Left colon (tissue), 2 donors: Measurements from ENCODE around the gene RHOA. TPM values are rescaled to one million over a fixed set of nuclear protein-coding genes. Genes with fewer than 3 reads are reported as not detected.
A peak's percentile ranks its signal among the peaks of the same experiment; 100 is the strongest.
"Not testable (repeated sequence)": the region's sequence is repeated elsewhere in the genome, so short reads cannot be mapped to it uniquely, and the experiment has no call there.

ENCODE experiments used
- ATAC-seq: fragments of 200-7000 bp; cut with Tn5 transposase; one replicate; pipeline ENCODE4 v1.9.1; 2020; ENCODE audit warnings: mild to moderate bottlenecking, moderate library complexity
- DNase-seq, 2 donors: peaks; one replicate each; pipeline ENCODE4 v3.0.0-alpha.2; 2020
- intact Hi-C, 2 donors: fragments of 100-400 bp; cut with DNase I in 1 of 2; cut with micrococcal nuclease in 1 of 2; formaldehyde crosslinking; loops; one replicate each; pipeline versions ENCODE4 v1.11.2 to v1.14.0; 2022; cut with DNase I, micrococcal nuclease
- total RNA-seq, 2 donors: library from RNA; stranded (reverse); fragmentation: NEBNext Ultra II Directional; extraction: Animal tissue kit (Norgen Biotek cat#: 25700); gene quantifications; one replicate each; pipeline ENCODE4 v1.2.1, GENCODE V29; 2021
- donor health status: DM: no; HTN: no; CAD: no.
- donor health status: DM: yes; HTN: yes; CAD: no.

RHOA gene
- total RNA-seq, 2 donors from 2014 or later: 466 to 477 TPM

DNA sequence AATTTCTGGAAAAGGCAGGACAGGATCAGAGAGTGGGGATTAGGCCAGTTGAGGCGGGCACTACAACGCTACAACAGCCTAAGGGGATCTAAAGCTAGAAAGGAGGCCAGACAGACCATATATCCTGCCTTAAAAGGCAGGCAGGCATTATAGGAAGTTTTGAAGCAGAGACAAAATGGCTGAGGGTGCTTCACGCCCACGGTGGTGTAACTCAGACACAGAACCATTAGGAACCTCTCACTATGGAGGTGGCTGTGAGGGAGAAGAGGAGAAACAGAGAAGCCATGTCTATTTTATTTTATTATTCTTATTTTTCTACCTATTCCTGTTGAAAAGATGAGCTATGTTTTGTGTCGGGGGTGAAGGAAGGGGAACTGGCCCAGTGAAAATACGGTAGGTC, 69.8 kb downstream of the RHOA start:
- intact Hi-C loops: loop anchor here in 1 of 2 donors (2.0 kb wide), 1 partner anchor 171 kb away; the partner anchor contains the start of gene KLHDC8B
- DNase-seq: no peak
- no peak for ATAC-seq

DNA sequence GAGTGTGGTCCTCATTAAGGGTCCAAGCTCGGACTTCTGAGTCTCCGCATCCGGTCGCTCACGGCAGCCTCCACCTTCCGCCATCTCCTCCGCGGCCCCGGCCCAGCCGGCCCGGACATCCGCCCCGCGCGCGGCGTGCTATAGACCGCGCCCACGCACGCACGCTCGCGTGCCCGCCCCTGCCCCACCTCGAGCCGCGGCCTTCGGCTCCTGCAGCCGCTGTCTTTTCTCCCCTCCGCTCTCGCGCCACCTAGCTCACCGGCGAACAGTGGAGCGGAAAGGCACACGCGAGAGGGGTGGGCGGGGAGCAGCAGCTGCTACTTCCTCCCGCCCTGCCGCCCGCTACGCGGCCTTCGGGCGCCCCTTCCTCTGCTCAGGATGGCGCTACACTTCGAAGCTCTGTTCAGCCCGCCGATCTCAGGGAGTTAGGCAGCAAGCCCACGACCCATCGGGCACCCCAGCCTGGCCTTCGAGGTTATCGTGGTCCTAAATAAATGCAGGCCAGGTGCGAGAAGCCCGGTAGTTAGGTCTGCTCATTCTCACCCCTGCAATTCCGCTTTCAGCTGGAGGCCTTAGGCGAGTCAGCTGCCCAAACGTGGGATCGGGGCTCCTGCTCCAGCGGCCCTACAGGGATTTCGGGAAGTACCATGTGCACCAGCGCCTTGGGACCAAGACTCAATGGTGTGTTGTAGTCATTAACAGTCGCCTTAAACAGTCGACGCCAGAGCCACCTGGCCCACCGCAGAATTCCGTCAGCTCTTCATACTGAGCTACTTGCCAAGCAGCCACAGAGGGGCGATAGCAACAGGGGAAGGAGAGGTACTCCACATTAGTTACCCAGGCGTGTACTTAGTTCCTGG, 71.6 kb downstream of the RHOA start, which contains the start of gene USP4:
Gene USP4, minus strand, starts transcription at position 113 of the 860 bp plus-strand sequence. Its CDS starts 29 bp downstream, at position 84.
- DNase-seq (peak; percentile 94 to 95), ATAC-seq (peak; percentile 96)
- intact Hi-C loops: loop anchor here in 1 of 2 donors (2.0 to 10.0 kb wide), 2 partner anchors 105 to 169 kb away; partner anchors contain the start of gene KLHDC8B

- ATAC-seq: peak; percentile 28
- intact Hi-C loops: loop anchor here in 1 of 2 donors (10.0 kb wide), 1 partner anchor 105 kb away; no protein-coding TSS in a partner anchor
- peak; percentile 31 to 55 for DNase-seq
These were observed 72.2 kb downstream of the RHOA start for GRCh38 chr3:49339581-49339940.

GRCh38 chr3:49333916-49334633, 77.7 kb downstream of the RHOA start:
- DNase-seq (no peak), ATAC-seq (no peak)
- intact Hi-C loops: loop anchor here in 1 of 2 donors (10.0 kb wide), 1 partner anchor 111 kb away; no protein-coding TSS in a partner anchor

DNA sequence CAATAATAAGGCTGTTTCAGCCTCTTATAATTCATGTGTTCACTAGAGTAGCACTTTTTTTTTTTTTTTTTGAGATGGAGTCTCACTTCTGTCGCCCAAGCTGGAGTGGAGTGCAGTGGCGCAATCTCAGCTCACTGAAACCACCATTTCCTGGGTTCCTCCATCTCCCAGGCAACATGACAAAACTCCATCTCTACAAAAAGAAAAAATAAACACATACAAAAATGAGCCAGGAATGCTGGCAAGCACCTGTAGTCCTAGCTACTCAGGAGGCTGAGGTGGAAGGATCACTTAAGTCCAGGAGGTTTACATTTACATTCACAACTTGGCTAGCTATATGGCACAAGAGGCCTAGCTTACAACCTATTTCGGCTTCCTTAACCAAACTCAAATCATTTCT, 78.7 kb downstream of the RHOA start:
- no peak for DNase-seq
- ATAC-seq: no peak
- intact Hi-C loops: loop anchor here in 1 of 2 donors (10.0 kb wide), 1 partner anchor 112 kb away; no protein-coding TSS in a partner anchor

- ATAC-seq (no peak), DNase-seq (no peak)
- intact Hi-C loops: no loop called here
These were observed 82.6 kb downstream of the RHOA start for GRCh38 chr3:49329186-49329585.

- DNase-seq, intact Hi-C loops, ATAC-seq: not testable (repeated sequence)
These were observed 83.4 kb downstream of the RHOA start for GRCh38 chr3:49328350-49328749.

GRCh38 chr3:49327485-49327884, 84.3 kb downstream of the RHOA start:
- ATAC-seq (peak; percentile 43), DNase-seq (no peak)
- intact Hi-C loops: no loop called here

DNA sequence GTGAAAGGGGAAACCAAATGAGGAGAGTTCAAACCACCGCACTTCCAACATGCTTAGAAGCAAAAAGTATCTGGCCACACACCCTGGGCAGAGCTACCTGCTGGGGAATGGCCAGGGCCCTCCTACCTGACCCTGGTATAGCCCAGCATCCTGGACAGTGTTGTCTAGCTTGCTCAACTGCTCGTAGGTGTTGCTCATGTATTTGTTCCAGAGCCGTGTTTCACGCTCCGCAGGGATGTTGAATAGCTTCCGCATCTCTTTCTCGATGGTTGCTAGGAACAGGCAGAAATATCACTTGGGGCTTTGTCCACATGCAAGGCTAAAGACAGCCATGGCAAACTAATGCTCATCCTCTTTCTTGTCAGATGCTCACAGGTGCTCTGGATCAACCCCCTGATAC, 87.0 kb downstream of the RHOA start:
- no peak for ATAC-seq

DNA sequence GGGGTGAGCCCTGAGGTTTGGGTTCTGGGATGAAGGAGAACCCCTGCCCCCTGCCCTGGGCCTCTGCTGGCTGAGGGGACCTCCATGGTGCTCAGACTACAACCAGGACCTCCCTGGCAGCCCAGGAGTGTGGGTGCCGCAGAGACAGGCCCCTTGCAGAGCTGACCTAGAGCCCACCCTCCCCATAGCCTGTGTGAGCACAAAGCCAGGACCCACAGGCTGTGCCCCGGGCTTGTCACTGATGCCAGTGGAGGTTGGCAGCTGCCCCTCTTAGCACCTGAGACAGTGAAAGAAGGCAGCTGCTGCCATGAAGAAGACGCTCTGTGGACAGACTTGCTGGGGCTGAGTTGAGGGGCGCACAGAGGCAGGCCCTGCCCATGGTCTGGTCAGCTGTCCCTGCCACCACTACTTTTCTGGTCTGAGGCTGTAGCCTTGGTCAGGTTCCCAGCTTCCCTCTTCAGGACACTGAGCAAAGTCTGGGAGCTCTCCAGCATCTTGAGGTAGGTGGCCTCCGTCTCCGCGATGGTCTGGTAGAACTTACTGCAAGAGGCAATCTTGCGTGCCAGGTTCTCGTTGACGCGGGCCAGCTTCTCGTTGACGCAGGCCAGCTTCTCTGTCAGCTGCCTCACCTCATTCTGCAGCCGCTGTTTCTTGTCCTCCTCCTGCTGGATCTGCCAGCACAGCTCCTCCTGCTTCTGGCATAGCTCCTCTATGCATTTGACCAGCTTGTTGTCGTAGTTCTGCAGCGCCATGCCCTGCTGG, 94.9 kb downstream of the RHOA start:
- peak in 1 of 2 donors; percentile 78 for DNase-seq

More for the DNA sequence above, 87.0 kb downstream of the RHOA start:
- DNase-seq: no peak
- intact Hi-C loops: no loop called here

GRCh38 chr3:49313896-49314688, 97.7 kb downstream of the RHOA start:
- ATAC-seq (no peak), DNase-seq (no peak)
- intact Hi-C loops: no loop called here

More for the DNA sequence above, 94.9 kb downstream of the RHOA start:
- intact Hi-C loops: no loop called here
- peak; percentile 7 for ATAC-seq

DNA sequence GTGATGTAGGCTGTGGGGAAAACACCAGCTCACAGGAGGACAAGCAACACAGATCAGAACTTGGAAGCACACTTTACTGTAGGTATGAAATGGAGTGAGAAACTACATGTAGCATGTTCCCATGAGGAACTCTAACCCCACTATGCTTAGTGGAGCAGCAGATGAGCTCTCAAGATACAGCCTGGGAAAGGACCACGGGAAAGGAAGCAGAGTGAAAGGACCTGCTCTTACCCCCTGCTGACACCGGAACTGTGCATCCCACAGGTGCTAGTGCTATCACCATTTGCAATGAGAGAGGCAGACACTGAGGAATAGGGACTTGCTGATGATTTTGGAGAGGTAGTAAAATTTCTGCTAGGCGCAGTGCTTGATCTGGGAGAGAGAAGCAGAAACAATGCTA, 100.5 kb downstream of the RHOA start:
- DNase-seq: no peak
- ATAC-seq: no peak
- intact Hi-C loops: no loop called here

DNA sequence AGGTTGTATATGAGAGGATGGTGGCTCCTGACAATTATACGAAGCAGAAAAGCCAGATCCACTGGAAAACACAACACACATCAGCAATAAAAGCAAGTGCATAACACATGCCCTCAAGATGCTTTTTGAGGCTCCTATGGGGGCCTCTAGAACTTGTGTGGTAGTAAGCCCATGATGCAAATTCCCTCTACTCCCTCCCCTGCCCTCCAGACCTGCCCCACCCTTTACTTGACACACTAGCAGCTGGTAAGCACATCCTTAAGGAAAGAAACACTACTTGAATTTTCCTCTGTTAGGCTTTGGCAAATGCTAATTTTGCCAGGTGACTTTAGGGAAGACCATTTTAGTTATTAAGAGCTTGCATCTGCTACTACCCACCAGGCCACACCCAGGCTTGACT, 101.1 kb downstream of the RHOA start:
- ATAC-seq (no peak), DNase-seq (no peak)
- intact Hi-C loops: no loop called here

Other genes with a start within 250 kb of the RHOA start
- 10 to 100 TPM; 16.3 to 20.3 TPM for gene CCDC71, start 245.6 kb downstream of the RHOA start, total RNA-seq
- gene KLHDC8B, start 240.4 kb downstream of the RHOA start, total RNA-seq: 10 to 100 TPM in 1 of 2 donors, 1 to 10 TPM in 1; 4.6 to 12.5 TPM
- gene C3orf62, start 134.7 kb downstream of the RHOA start, total RNA-seq: 1 to 10 TPM; 4.7 to 4.8 TPM
- gene USP4, start 71.9 kb downstream of the RHOA start, total RNA-seq: 10 to 100 TPM; 48.5 to 55.3 TPM
- 100 to 1,000 TPM; 128 to 146 TPM for gene GPX1, start 53.6 kb downstream of the RHOA start, total RNA-seq
- gene TCTA, start 447 bp upstream of the RHOA start, total RNA-seq: 10 to 100 TPM; 39.5 to 41.7 TPM
- gene AMT, start 10.5 kb upstream of the RHOA start, total RNA-seq: 10 to 100 TPM; 21.5 to 24.7 TPM
- 10 to 100 TPM in 1 of 2 donors, 1 to 10 TPM in 1; 9.6 to 11.9 TPM for gene NICN1, start 17.3 kb upstream of the RHOA start, total RNA-seq
- gene DAG1, start 58.3 kb upstream of the RHOA start, total RNA-seq: 100 to 1,000 TPM in 1 of 2 donors, 10 to 100 TPM in 1; 88.3 to 107 TPM
- gene BSN, start 142.5 kb upstream of the RHOA start, total RNA-seq: under 1 TPM; 0.24 to 0.25 TPM